SJSA1 (cell line): Measurements from ENCODE around the gene PDX1. TPM values are rescaled to one million over a fixed set of nuclear protein-coding genes. Genes with fewer than 3 reads are reported as not detected.

Experiments
- DNase-seq, 2 experiments: peaks; one replicate each; pipeline ENCODE4 v3.0.0-alpha.2; 2015 to 2020; ENCODE audit warnings: low spot score in 2 of 2, low read depth in 1 of 2
- H3K27ac ChIP-seq: fragments of 250-450 bp; sonication (Bioruptor Pico); 2 replicates; pipeline ENCODE4 v1.5.1; 2020; ENCODE audit warnings: mild to moderate bottlenecking, moderate library complexity
- H3K27me3 ChIP-seq: fragments of 250-450 bp; sonication (Bioruptor Pico); replicated peaks from 2 replicates; pipeline ENCODE4 v1.5.1; 2020; ENCODE audit warnings: mild to moderate bottlenecking, moderate library complexity
- H3K36me3 ChIP-seq: fragments of 250-450 bp; sonication (Bioruptor Pico); 2 replicates; pipeline ENCODE4 v1.5.1; 2020; ENCODE audit warnings: mild to moderate bottlenecking
- H3K4me1 ChIP-seq: fragments of 250-450 bp; sonication (Bioruptor Pico); replicated peaks from 2 replicates; pipeline ENCODE4 v1.6.1; 2021; ENCODE audit warnings: mild to moderate bottlenecking
- H3K4me3 ChIP-seq: fragments of 250-450 bp; sonication (Bioruptor Pico); 2 replicates; pipeline ENCODE4 v1.5.1; 2020; ENCODE audit warnings: mild to moderate bottlenecking
- H3K9me3 ChIP-seq: fragments of 250-450 bp; sonication (Bioruptor Pico); replicated peaks from 2 replicates; pipeline ENCODE4 v1.5.1; 2020; ENCODE audit warnings: mild to moderate bottlenecking
- total RNA-seq: library from RNA; depleted of rRNA; stranded (reverse); fragments of >200 nt; shearing (Covaris generic); gene quantifications from 2 replicates; pipeline ENCODE4 v1.2.3, GENCODE V29; 2014

PDX1 gene
- total RNA-seq, 1 experiment from 2014 or later, result not detected

DNA sequence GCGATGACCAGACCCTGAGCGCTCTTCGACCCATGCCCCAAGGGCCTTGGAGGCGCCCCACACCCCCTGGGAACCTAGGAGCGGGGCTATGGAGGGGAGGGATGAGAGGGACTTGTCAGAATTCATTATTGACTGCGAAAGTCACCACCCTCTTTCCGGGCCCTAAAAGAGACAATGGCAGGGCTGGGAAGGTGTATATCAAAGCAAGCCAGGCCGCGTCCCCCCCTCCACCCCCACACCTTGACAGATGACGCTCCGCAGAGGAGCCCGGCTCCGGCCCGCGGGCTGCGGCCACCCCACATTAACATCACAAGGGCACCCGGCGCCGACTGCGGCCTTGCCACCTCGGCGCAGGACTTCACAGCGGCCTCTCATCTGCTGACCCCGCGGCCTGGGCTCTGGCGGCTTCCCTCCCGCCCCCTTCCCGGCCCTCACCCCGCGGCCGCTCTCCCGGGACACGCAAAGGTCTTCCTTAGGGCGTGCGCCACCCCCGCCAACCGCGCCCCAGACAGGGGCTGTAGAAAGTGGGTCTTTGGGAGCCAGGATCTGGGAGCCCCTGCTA, 46.9 kb downstream of the PDX1 start:
- H3K9me3 ChIP-seq, result no peaks in the 10 kb centered on the region
- H3K27me3 ChIP-seq, result peaks cover 62% of the 10 kb centered on the region
- no peak overlapping the region for H3K4me3 ChIP-seq
- no peak overlapping the region for H3K27ac ChIP-seq
- DNase-seq, result no peak
- no peaks in the 10 kb centered on the region for H3K4me1 ChIP-seq
- H3K36me3 ChIP-seq, result no peaks in the 10 kb centered on the region

DNA sequence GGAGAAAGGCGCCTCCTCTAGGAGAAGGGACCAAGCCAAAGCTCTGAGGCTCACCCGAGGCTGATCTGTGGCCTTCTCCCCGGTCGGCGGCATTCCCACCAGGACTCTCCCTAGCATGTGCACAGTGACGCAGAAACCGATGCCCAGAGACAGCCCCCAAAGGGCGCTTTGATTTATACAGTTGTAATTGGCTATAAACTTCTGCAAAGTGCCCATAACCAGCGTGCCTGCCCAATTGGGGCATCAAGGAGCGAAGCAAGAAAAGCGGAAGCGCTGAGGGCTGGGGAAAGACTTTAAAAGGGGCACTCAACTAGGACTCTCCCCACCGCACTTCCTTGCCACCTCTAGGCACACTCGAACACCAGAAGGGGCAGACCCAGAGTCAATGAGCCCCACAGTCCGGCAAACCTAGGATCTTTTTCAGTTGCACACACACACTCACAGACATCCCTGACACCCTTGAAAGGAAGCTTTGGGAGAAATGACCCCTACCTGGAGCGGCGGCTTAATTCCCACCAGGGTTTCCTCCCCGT, 47.5 kb downstream of the PDX1 start:
- Histone ChIP-seq H3K4me3 (no peak overlapping the region), H3K27me3 (peaks cover 59% of the 10 kb centered on the region)

DNA sequence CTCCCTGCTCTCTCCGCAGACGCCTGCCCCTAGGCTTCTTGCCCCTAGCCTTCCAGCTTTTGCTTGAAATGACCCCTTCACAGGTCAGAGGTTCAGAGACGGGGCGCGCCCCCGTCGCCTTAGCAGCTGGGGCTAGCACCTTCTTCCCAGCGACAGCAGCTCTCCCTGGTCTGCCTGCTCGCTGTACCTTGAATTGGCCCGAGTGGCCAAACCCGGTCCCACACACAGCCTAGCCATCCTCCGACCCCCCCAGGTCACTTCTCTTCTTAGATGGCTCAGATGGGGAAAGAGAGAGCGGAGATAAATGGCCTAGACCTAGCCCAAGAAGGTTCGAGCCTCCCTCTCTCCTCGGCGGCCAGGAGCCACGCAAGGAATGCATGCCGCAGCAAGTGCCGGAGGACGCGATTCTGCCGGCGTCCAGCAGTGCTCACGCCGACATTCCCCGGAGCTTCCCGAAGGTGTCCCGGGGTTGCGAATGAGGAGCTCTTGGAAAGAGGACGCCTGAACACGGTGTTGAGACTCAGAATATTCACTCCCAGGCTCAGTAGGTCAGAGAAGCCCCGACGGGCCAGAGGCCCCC, 48.0 kb downstream of the PDX1 start:
- Histone ChIP-seq H3K4me3 (no peak overlapping the region), H3K27me3 (peaks cover 57% of the 10 kb centered on the region), H3K9me3 (no peaks in the 10 kb centered on the region), H3K27ac (no peak overlapping the region), H3K4me1 (no peaks in the 10 kb centered on the region), H3K36me3 (no peaks in the 10 kb centered on the region)
- no peak for DNase-seq

More for the DNA sequence above, 47.5 kb downstream of the PDX1 start:
- no peak overlapping the region for H3K27ac ChIP-seq
- H3K4me1 ChIP-seq, result no peaks in the 10 kb centered on the region
- no peaks in the 10 kb centered on the region for H3K9me3 ChIP-seq
- no peaks in the 10 kb centered on the region for H3K36me3 ChIP-seq
- DNase-seq, result no peak

DNA sequence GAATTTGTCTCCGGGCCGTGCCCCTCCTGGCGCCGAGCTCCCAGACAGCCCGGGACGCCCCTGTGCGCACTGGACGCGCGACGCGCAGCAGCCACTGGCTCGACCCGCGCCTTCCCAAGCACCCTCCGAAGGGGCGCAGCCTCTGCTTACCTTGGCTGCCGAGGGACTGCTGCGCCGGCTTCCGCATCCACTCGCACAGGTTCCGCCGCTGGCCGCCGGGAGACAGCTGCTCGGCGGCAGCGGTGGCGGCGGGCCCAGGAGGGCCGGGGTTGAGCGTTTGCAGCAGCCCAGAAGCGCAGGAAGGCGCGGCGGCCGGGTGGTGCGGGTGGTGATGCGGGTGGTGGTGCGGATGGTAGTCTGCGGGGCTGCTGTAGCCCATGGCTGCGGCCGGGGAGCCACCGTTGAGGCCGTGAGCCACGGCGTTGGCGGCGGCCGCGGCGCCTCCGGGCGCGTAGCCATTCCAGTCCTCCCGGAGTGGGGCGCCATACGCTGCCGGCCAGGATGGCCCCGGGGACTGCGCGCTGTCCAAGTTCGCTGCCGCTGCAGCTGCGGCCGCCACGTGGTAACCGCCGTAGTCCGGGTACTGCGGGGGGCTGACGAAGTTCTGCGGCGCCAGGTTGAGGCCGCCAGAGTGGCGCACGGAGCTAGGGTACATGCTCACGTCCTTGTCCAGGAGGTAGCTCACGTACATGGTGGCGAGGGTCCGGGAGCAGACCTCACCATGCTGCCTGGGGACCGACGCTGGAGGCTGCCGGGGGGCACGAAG, 48.7 kb downstream of the PDX1 start:
- Histone ChIP-seq H3K4me3 (no peak overlapping the region), H3K27ac (no peak overlapping the region), H3K27me3 (peaks cover 54% of the 10 kb centered on the region), H3K4me1 (no peaks in the 10 kb centered on the region), H3K36me3 (no peaks in the 10 kb centered on the region), H3K9me3 (no peaks in the 10 kb centered on the region)
- no peak for DNase-seq

DNA sequence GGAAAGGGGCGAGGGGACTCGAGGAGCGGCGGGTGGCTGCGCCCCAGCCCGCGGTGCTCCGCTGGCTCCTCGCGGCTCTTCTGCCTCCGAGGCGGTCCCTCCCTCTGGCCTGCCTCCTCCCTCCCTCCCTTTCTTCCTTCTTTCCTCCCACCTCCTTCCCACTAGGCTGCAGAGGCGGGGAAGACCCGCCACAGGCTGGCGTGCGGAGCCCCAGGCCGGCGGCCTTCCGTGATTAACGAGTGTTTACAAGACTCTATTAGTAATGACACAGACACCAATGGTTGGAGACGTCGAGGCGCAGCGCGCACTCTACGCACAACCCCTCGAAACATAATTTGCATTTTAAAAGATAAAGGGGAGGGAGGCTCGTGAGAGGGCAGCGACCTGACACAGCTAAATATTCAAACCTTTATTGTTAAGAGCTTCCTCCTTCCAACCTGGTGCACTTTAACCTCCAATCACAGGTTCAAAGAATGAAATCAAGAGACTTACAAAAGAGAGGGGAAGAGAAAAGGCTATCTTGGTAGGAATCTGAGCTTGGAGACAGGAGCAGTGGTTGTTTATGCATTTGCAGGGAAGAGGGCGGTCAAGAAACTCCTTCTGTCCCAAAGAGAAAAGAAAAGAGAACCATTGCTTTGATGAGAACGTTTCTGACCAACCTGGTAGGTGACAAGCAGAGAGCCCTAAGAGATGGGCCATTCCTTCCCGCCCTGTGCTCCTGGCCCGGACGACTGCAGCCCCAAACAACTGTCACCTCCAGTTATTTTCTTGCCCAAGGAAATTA, 49.5 kb downstream of the PDX1 start, which contains the start of gene CDX2:
TSS of gene CDX2 (minus strand) at position 234 of the 784 bp plus-strand sequence. CDS start 309 bp downstream, outside the sequence.
- H3K4me3 ChIP-seq, result no peak within 1 kb of the TSS
- no peak for DNase-seq
- H3K9me3 ChIP-seq, result no peaks in the 10 kb centered on the region
- H3K27me3 ChIP-seq, result peaks cover 59% of the 10 kb centered on the region
- H3K27ac ChIP-seq, result no peak within 1 kb of the TSS
- no peaks in the 10 kb centered on the region for H3K4me1 ChIP-seq
- H3K36me3 ChIP-seq, result no peaks in the 10 kb centered on the region

DNA sequence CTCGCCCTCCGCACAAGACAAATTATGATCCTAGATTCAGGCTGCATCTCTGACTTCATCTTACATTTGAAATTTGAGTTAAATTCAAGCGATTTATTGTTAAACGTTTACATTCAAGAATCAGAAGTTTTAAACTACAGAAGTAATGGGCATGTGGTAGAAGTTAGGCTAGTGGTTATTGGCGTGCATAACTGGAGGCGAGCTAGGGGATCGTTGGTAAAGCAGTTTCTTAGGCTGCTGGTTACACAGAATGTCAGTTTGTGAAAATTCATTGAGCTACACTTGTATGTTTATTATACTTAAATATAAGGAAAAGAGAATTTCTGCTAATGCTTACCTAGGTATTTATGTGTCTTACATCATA, 50.0 kb downstream of the PDX1 start:
- Histone ChIP-seq H3K9me3 (no peaks in the 10 kb centered on the region), H3K4me3 (no peak overlapping the region), H3K36me3 (no peaks in the 10 kb centered on the region), H3K27me3 (peaks cover 65% of the 10 kb centered on the region), H3K4me1 (no peaks in the 10 kb centered on the region), H3K27ac (no peak overlapping the region)
- no peak for DNase-seq

DNA sequence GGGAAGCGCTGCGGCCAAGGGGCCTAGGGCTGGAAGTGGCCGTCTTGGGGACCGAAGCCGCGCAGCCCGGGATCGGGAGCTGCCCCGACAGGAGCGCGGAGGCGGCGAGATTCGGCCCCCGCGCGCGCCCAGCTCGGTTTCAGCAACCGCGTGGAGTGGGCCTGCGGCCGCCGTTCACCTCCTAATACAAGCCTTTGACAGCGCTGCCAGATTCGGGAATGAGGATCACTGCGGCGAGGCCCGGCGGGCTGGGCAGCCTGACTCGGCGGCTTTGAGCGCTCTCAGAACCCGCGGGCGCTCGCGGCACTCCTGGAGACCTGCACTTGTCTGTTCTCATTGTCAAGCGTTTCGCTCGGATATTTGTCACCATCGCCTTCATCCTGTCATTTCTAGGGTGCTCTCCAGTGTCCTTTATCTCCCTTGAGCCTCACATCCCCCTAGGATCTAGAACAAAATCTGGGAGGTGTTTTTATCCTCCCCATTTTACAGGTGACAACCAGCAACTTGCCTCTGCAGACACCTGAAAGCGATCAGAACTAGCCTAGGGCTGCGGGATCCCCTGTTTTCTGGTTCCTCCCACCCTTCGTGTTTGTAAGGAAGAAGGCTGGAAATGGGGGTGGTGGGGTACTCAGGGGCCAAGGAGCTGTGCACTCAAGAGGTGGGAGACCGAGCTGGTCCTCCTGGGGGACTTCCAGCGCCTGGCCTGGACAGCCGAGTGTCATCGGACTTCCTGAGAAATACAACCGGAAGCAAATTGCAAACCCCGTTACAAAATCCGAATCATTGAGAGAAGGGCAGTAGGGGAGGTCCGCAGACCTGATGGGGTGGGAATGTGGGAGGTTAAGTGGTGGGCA, 50.8 kb downstream of the PDX1 start:
- Histone ChIP-seq H3K36me3 (no peaks in the 10 kb centered on the region), H3K4me3 (no peak overlapping the region), H3K4me1 (no peaks in the 10 kb centered on the region), H3K27ac (no peak overlapping the region), H3K27me3 (peaks cover 69% of the 10 kb centered on the region), H3K9me3 (no peaks in the 10 kb centered on the region)
- no peak for DNase-seq

DNA sequence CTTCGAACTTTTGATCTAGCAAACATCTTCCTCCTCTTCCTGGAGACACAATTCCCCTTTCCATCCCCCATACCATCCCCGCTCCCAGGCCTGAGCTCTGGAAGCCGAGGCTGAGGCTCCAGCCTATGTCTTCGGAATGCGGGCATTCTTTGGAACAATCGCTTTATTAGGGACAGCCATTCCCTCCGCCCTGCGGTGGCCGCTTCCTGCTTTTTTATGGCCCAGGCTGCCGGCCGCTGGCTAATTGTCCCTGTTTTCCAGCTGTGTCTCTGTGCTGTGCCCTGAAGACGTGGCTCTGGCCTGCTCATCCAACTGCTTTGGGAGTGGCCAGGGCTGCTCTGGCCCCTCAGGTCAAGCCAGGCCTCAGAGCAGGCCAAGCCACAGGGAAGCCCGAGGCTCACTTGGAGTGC, 51.4 kb downstream of the PDX1 start:
- no peaks in the 10 kb centered on the region for H3K4me1 ChIP-seq
- H3K27me3 ChIP-seq, result peaks cover 67% of the 10 kb centered on the region
- no peak overlapping the region for H3K4me3 ChIP-seq
- no peak overlapping the region for H3K27ac ChIP-seq
- no peaks in the 10 kb centered on the region for H3K36me3 ChIP-seq
- no peak for DNase-seq
- H3K9me3 ChIP-seq, result no peaks in the 10 kb centered on the region

DNA sequence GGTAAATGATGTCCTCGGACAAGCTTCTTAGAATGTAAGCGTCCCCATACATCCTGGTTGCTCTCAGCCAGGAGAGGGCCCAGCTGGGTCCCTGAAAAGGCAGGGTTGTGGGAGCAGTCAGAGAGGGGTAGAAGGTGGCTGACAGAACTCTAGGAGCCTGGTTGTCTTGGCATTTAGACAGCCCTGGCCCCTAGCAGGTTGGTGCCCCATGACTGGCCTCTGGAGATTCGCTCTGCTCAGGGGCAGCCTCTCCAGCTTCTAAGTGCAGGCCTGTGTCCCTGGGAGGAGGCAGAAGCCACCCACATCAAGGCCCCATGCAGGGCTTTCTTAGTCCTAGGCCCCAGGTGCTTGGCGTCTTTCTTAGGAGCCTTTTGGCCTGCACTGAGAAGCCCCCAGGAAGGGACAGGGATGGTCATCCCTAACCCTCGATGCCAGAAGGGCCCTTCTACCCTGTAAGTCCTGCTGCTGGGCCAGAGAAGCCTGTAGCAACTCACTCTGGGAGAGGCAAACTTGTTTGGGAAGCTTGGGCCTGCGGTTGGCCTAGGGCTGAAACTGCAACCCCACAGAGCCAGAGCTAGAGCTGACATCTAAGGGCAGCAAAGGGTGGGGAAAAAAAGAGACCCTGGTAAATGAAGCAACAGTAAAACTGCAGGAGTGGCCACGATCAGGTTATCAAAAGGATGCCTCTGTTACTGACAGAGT, 52.1 kb downstream of the PDX1 start:
- no peak for DNase-seq
- Histone ChIP-seq H3K9me3 (no peaks in the 10 kb centered on the region), H3K27me3 (peaks cover 65% of the 10 kb centered on the region), H3K4me3 (no peak overlapping the region), H3K36me3 (no peaks in the 10 kb centered on the region), H3K27ac (no peak overlapping the region), H3K4me1 (no peaks in the 10 kb centered on the region)

DNA sequence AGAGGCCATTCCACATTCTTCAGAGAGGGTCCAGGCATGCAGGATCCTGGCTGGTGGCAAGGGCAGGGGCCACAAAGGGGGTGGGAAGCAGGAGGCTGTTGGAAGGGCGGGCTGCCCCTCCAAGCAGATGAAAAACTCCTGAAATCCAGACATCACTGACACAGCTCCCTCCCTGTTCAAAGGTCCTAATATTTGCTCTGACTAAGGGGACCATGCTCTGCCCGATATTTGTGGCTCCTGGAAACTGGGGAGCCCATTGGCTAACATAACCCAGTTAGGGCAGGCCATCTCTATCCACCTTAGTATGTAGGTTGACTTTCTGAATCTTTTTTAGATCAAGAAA, 52.6 kb downstream of the PDX1 start:
- Histone ChIP-seq H3K27me3 (peaks cover 64% of the 10 kb centered on the region), H3K4me1 (no peaks in the 10 kb centered on the region)
- no peak for DNase-seq

DNA sequence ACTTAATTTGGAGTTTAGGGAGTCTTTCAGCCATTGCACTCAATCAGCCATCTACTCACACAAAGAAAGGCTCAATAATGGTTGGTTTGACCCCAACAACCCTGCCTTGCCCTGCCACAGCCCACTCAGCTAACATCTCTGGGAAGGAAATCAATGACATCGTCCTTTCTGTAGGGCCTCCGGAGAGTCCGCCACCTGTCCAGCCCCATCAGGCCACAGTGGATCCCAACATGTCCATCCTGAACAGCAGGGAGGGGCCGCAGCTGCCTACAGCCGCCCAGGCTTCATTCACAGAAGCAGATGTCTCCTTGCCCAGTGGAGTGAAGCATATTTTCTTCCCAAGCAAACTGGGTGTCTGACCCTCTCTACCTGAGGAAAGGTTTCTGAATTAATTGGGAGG, 53.5 kb downstream of the PDX1 start:
- no peaks in the 10 kb centered on the region for H3K4me1 ChIP-seq
- H3K27me3 ChIP-seq, result peaks cover 64% of the 10 kb centered on the region
- no peaks in the 10 kb centered on the region for H3K9me3 ChIP-seq
- H3K36me3 ChIP-seq, result no peaks in the 10 kb centered on the region
- no peak overlapping the region for H3K27ac ChIP-seq
- no peak overlapping the region for H3K4me3 ChIP-seq
- DNase-seq, result no peak

More for the DNA sequence above, 52.6 kb downstream of the PDX1 start:
- Histone ChIP-seq H3K9me3 (no peaks in the 10 kb centered on the region), H3K36me3 (no peaks in the 10 kb centered on the region), H3K4me3 (no peak overlapping the region), H3K27ac (no peak overlapping the region)

DNA sequence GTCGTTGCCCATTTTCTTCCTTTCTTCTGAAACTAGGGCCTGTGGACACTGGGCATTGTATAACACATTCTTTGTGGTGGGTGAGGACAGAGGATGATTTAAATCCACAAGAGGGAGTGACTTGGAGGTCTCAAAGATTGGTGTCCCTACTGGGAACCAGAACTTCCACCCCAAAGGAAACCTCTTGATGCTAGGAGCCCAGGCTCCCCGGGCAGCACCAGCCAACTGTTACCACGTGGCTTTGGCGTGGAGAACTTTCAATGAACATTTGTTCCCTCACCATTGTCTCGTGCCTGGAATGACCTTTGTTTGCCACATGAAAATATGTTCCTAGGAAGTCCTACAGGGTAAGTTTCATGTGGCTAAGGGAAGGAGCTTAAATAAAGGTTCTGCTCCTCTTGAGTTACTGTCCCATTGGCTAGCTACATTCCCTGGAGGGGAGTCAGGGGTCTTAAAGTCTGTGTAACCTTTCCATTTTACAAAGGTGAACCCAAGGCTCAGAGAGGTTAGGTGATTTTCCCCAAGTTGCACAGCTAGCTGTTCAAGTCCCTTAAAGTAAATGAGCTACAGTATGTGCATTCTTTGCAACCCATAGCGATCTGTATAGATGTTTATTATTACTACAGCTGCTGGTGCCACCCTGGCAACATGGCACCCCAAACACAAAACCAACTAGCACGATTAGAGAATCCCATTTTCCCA, 54.3 kb downstream of the PDX1 start:
- H3K27me3 ChIP-seq, result peaks cover 64% of the 10 kb centered on the region

More for the DNA sequence above, 54.3 kb downstream of the PDX1 start:
- Histone ChIP-seq H3K9me3 (no peaks in the 10 kb centered on the region), H3K27ac (no peak overlapping the region), H3K4me1 (no peaks in the 10 kb centered on the region), H3K4me3 (no peak overlapping the region), H3K36me3 (no peaks in the 10 kb centered on the region)
- DNase-seq, result no peak
